ENCODE data around the gene THOC1. TPM values are rescaled to one million over a fixed set of nuclear protein-coding genes. Genes with fewer than 3 reads are reported as not detected.
"Not testable (repeated sequence)": the region's sequence is repeated elsewhere in the genome, so short reads cannot be mapped to it uniquely, and the experiment has no call there.

The THOC1 gene
- total and polyA plus RNA-seq, 7 experiments from 2014 or later: 15.1 to 93.7 (median 69.2) TPM

GRCh38 chr18:295756-296490, 28.1 kb upstream of the THOC1 start:
- Mint-ChIP-seq H3K9me3 (peaks cover 0 to 5% (median 0%) of the 10 kb centered on the region in 11 donors), H3K27me3 (peaks cover 0 to 13% (median 7%) of the 10 kb centered on the region in 5 donors), H3K4me1 (no peaks in the 10 kb centered on the region), H3K27ac (no peak overlapping the region), H3K4me3 (no peak overlapping the region), H3K36me3 (no peaks in the 10 kb centered on the region)
- no peak overlapping the region for H3K4me3 ChIP-seq (ENCODE audit: low read length)
- ChIA-PET POLR2A (no interaction called here), CTCF (no interaction called here)
- no peaks in the 10 kb centered on the region for H3K9me3 ChIP-seq (ENCODE audit: control insufficient read depth in 2 of 3, low read length in 3 of 3)
- no peaks in the 10 kb centered on the region for H3K4me1 ChIP-seq (ENCODE audit: control insufficient read depth in 2 of 2, insufficient read depth in 2 of 2, low read length in 2 of 2)
- H3K27me3 ChIP-seq (ENCODE audit: control insufficient read depth in 2 of 2, insufficient read depth in 2 of 2, low read length in 2 of 2): no peaks in the 10 kb centered on the region
- no peaks in the 10 kb centered on the region for H3K36me3 ChIP-seq (ENCODE audit: control insufficient read depth in 2 of 3, insufficient read depth in 3 of 3, low read length in 3 of 3)
- no peak overlapping the region for H3K27ac ChIP-seq (ENCODE audit: low read depth, low read length)
- intact Hi-C loops (cut with micrococcal nuclease): no loop called here
- ATAC-seq (no peak), DNase-seq (no peak)

GRCh38 chr18:294566-294965, 26.7 kb upstream of the THOC1 start:
- H3K4me3 ChIP-seq (ENCODE audit: low read length): no peak overlapping the region
- ChIA-PET CTCF (no interaction called here), POLR2A (no interaction called here)
- Mint-ChIP-seq H3K27ac (no peak overlapping the region), H3K4me1 (no peaks in the 10 kb centered on the region), H3K36me3 (no peaks in the 10 kb centered on the region), H3K4me3 (no peak overlapping the region), H3K27me3 (peaks cover 0 to 14% (median 7%) of the 10 kb centered on the region in 5 donors), H3K9me3 (peaks cover 0 to 5% (median 0%) of the 10 kb centered on the region in 11 donors)
- ATAC-seq: no peak
- no peak for DNase-seq
- no peaks in the 10 kb centered on the region for H3K36me3 ChIP-seq (ENCODE audit: control insufficient read depth in 2 of 3, insufficient read depth in 3 of 3, low read length in 3 of 3)
- H3K9me3 ChIP-seq (ENCODE audit: control insufficient read depth in 2 of 3, low read length in 3 of 3): no peaks in the 10 kb centered on the region
- intact Hi-C loops (cut with micrococcal nuclease): no loop called here
- H3K27me3 ChIP-seq (ENCODE audit: control insufficient read depth in 2 of 2, insufficient read depth in 2 of 2, low read length in 2 of 2): no peaks in the 10 kb centered on the region
- no peaks in the 10 kb centered on the region for H3K4me1 ChIP-seq (ENCODE audit: control insufficient read depth in 2 of 2, insufficient read depth in 2 of 2, low read length in 2 of 2)
- H3K27ac ChIP-seq (ENCODE audit: low read depth, low read length): no peak overlapping the region

- CTCF ChIA-PET: no interaction called here
- no peak for ATAC-seq
- Mint-ChIP-seq H3K9me3 (peaks cover 0 to 5% (median 0%) of the 10 kb centered on the region in 11 donors), H3K4me3 (no peak overlapping the region), H3K27ac (no peak overlapping the region), H3K27me3 (peaks cover 0 to 14% (median 13%) of the 10 kb centered on the region in 5 donors), H3K36me3 (no peaks in the 10 kb centered on the region), H3K4me1 (no peaks in the 10 kb centered on the region)
- no peak overlapping the region for H3K4me3 ChIP-seq (ENCODE audit: low read length)
- H3K36me3 ChIP-seq (ENCODE audit: control insufficient read depth in 2 of 3, insufficient read depth in 3 of 3, low read length in 3 of 3): no peaks in the 10 kb centered on the region
- no peaks in the 10 kb centered on the region for H3K4me1 ChIP-seq (ENCODE audit: control insufficient read depth in 2 of 2, insufficient read depth in 2 of 2, low read length in 2 of 2)
- no peak for DNase-seq
- no peak overlapping the region for H3K27ac ChIP-seq (ENCODE audit: low read depth, low read length)
- no peaks in the 10 kb centered on the region for H3K9me3 ChIP-seq (ENCODE audit: control insufficient read depth in 2 of 3, low read length in 3 of 3)
- intact Hi-C loops (cut with micrococcal nuclease): no loop called here
- no peaks in the 10 kb centered on the region for H3K27me3 ChIP-seq (ENCODE audit: control insufficient read depth in 2 of 2, insufficient read depth in 2 of 2, low read length in 2 of 2)
- POLR2A ChIA-PET: no interaction called here
Observed at GRCh38 chr18:293536-293935, 25.7 kb upstream of the THOC1 start.

GRCh38 chr18:292271-292670, 24.4 kb upstream of the THOC1 start:
- DNase-seq (no peak), ATAC-seq (no peak)
- ChIA-PET POLR2A (no interaction called here), CTCF (no interaction called here)
- H3K27ac Mint-ChIP-seq: no peak overlapping the region
- no peaks in the 10 kb centered on the region for H3K27me3 ChIP-seq (ENCODE audit: control insufficient read depth in 2 of 2, insufficient read depth in 2 of 2, low read length in 2 of 2)
- H3K4me1 Mint-ChIP-seq: no peaks in the 10 kb centered on the region
- no peaks in the 10 kb centered on the region for H3K36me3 Mint-ChIP-seq
- H3K9me3 Mint-ChIP-seq: peaks cover 0 to 5% (median 0%) of the 10 kb centered on the region in 11 donors
- no peaks in the 10 kb centered on the region for H3K9me3 ChIP-seq (ENCODE audit: control insufficient read depth in 2 of 3, low read length in 3 of 3)
- no peak overlapping the region for H3K4me3 ChIP-seq (ENCODE audit: low read length)
- intact Hi-C loops (cut with micrococcal nuclease): no loop called here
- peaks cover 0 to 14% (median 13%) of the 10 kb centered on the region in 5 donors for H3K27me3 Mint-ChIP-seq
- no peaks in the 10 kb centered on the region for H3K36me3 ChIP-seq (ENCODE audit: control insufficient read depth in 2 of 3, insufficient read depth in 3 of 3, low read length in 3 of 3)
- no peak overlapping the region for H3K4me3 Mint-ChIP-seq
- H3K4me1 ChIP-seq (ENCODE audit: control insufficient read depth in 2 of 2, insufficient read depth in 2 of 2, low read length in 2 of 2): no peaks in the 10 kb centered on the region
- no peak overlapping the region for H3K27ac ChIP-seq (ENCODE audit: low read depth, low read length)

- CTCF ChIA-PET; ATAC-seq; H3K36me3 Mint-ChIP-seq; H3K36me3 ChIP-seq (ENCODE audit: control insufficient read depth in 2 of 3, insufficient read depth in 3 of 3, low read length in 3 of 3); H3K27ac ChIP-seq (ENCODE audit: low read depth, low read length); H3K9me3 Mint-ChIP-seq; H3K27me3 ChIP-seq (ENCODE audit: control insufficient read depth in 2 of 2, insufficient read depth in 2 of 2, low read length in 2 of 2); intact Hi-C loops (cut with micrococcal nuclease); H3K9me3 ChIP-seq (ENCODE audit: control insufficient read depth in 2 of 3, low read length in 3 of 3); H3K4me1 Mint-ChIP-seq; H3K4me3 ChIP-seq (ENCODE audit: low read length); DNase-seq; H3K27ac Mint-ChIP-seq; H3K4me1 ChIP-seq (ENCODE audit: control insufficient read depth in 2 of 2, insufficient read depth in 2 of 2, low read length in 2 of 2); H3K4me3 Mint-ChIP-seq; POLR2A ChIA-PET: not testable (repeated sequence)
- H3K27me3 Mint-ChIP-seq: peaks cover 0 to 19% (median 12%) of the 10 kb centered on the region in 5 donors
Observed at GRCh38 chr18:289970-290369, 22.1 kb upstream of the THOC1 start.

GRCh38 chr18:289026-289425, 21.2 kb upstream of the THOC1 start:
- Histone ChIP-seq H3K4me1 (ENCODE audit: control insufficient read depth in 2 of 2, insufficient read depth in 2 of 2, low read length in 2 of 2) (no peaks in the 10 kb centered on the region), H3K4me3 (ENCODE audit: low read length) (no peak overlapping the region), H3K9me3 (ENCODE audit: control insufficient read depth in 2 of 3, low read length in 3 of 3) (no peaks in the 10 kb centered on the region), H3K36me3 (ENCODE audit: control insufficient read depth in 2 of 3, insufficient read depth in 3 of 3, low read length in 3 of 3) (no peaks in the 10 kb centered on the region), H3K27ac (ENCODE audit: low read depth, low read length) (no peak overlapping the region), H3K27me3 (ENCODE audit: control insufficient read depth in 2 of 2, insufficient read depth in 2 of 2, low read length in 2 of 2) (no peaks in the 10 kb centered on the region)
- ATAC-seq (no peak), DNase-seq (no peak)
- Mint-ChIP-seq H3K27me3 (peaks cover 0 to 18% (median 12%) of the 10 kb centered on the region in 5 donors), H3K27ac (no peak overlapping the region), H3K4me1 (no peaks in the 10 kb centered on the region), H3K4me3 (no peak overlapping the region), H3K9me3 (peaks cover 0 to 4% (median 0%) of the 10 kb centered on the region in 11 donors), H3K36me3 (no peaks in the 10 kb centered on the region)
- ChIA-PET CTCF (no interaction called here), POLR2A (no interaction called here)
- intact Hi-C loops (cut with micrococcal nuclease): no loop called here

Data from naive thymus-derived CD4-positive, alpha-beta T cell (primary cell).